ENCODE measurements around the gene NCR2. TPM values are rescaled to one million over a fixed set of nuclear protein-coding genes. Genes with fewer than 3 reads are reported as not detected.
A peak's percentile ranks its signal among the peaks of the same experiment; 100 is the strongest.

Gene NCR2
- total and polyA plus RNA-seq, 2 donors (not counting 1 experiment from before 2014, with no cell fraction given), result not detected

GRCh38 chr6:41318654-41319565, 16.5 kb upstream of the NCR2 start:
- H3K27me3 Mint-ChIP-seq, result no peaks in the 10 kb centered on the region
- CTCF ChIA-PET, result interaction anchor here (0.6 to 5.9 kb wide), 19 partner anchors 11 to 311 kb away, joined by 3 to 134 read pairs (median 4); partner anchors contain the start of genes NCR2, NFYA and OARD1
- no peaks in the 10 kb centered on the region for H4K20me1 ChIP-seq (ENCODE audit: control insufficient read depth, insufficient read depth, low read length, poor library complexity, severe bottlenecking)
- peak overlapping the region; percentile 16 to 54 (median 46) for H3K4me3 ChIP-seq (ENCODE audit: control extremely low read depth in 1 of 5, extremely low read depth in 1 of 5, insufficient read depth in 1 of 5, low read depth in 2 of 5, low read length in 4 of 5)
- no peaks in the 10 kb centered on the region for H3K27me3 ChIP-seq (replicated peaks in 1 of 4; ENCODE audit: control extremely low read depth in 1 of 4, control insufficient read depth in 3 of 4, insufficient read depth in 4 of 4, low read length in 3 of 4)
- ATAC-seq (ENCODE audit: low read depth) (peak; percentile 99), DNase-seq (peak; percentile 92)
- peaks cover 47 to 48% of the 10 kb centered on the region in 2 donors for H3K4me1 ChIP-seq (ENCODE audit: control insufficient read depth in 2 of 2, insufficient read depth in 2 of 2, low read length in 2 of 2)
- peak; percentile 100 for TF ChIP-seq CTCF (IDR thresholded peaks at IDR 0.05)
- no peak for TF ChIP-seq EZH2 (IDR thresholded peaks at IDR 0.05; ENCODE audit: borderline replicate concordance, insufficient read depth, low read depth, low read length, poor library complexity, severe bottlenecking)
- POLR2A ChIA-PET, result interaction anchor here (0.8 to 1.1 kb wide), 2 partner anchors 12 to 15 kb away, joined by 3 to 7 read pairs; no protein-coding TSS in a partner anchor
- H3K79me2 ChIP-seq (ENCODE audit: control insufficient read depth, insufficient read depth, low read length), result no peaks in the 10 kb centered on the region
- no peaks in the 10 kb centered on the region for H3K9me3 ChIP-seq (ENCODE audit: control extremely low read depth in 1 of 3, control insufficient read depth in 2 of 3, insufficient read depth in 1 of 3, low read length in 2 of 3)
- peak overlapping the region; percentile 30 for H3K9ac ChIP-seq (ENCODE audit: low read length)
- H3K27ac Mint-ChIP-seq, result peak overlapping the region; percentile 91
- no peaks in the 10 kb centered on the region for H3K36me3 ChIP-seq (replicated peaks in 1 of 2; ENCODE audit: control extremely low read depth in 1 of 2, control insufficient read depth in 1 of 2, extremely low read depth in 1 of 2, insufficient read depth in 2 of 2, low read length in 1 of 2)
- peak overlapping the region; percentile 90 for H2AFZ ChIP-seq (ENCODE audit: insufficient read depth, low read depth, low read length, poor library complexity, severe bottlenecking)
- H3K9me3 Mint-ChIP-seq (ENCODE audit: insufficient read depth), result no peaks in the 10 kb centered on the region
- peak overlapping the region; percentile 39 to 55 for H3K27ac ChIP-seq (ENCODE audit: low read length in 2 of 2)
- intact Hi-C loops (cut with micrococcal nuclease), result loop anchor here (1.0 to 5.0 kb wide), 6 partner anchors 13 to 363 kb away; no protein-coding TSS in a partner anchor
- H3K4me2 ChIP-seq (replicated peaks; ENCODE audit: low read depth, low read length, poor library complexity, severe bottlenecking), result peak overlapping the region; percentile 75
- 23% methylated on average over 32 of the region's 33 CpGs for WGBS (ENCODE audit: insufficient coverage)
- peaks cover 34% of the 10 kb centered on the region for H3K4me1 Mint-ChIP-seq
- peak overlapping the region; percentile 88 for H3K4me3 Mint-ChIP-seq

Measured in B cell (primary cell).